ENCODE data around the gene PIF1.
A peak's percentile ranks its signal among the peaks of the same experiment; 100 is the strongest.
"Not testable (repeated sequence)": the region's sequence is repeated elsewhere in the genome, so short reads cannot be mapped to it uniquely, and the experiment has no call there.

Gene PIF1

GRCh38 chr15:64847876-64848716 is 22.6 kb upstream of the PIF1 start:
- DNase-seq (ENCODE audit: low read depth in 2 of 3, low spot score in 2 of 3) = no peak

- DNase-seq (ENCODE audit: low read depth in 2 of 3, low spot score in 2 of 3) = no peak
Observed at GRCh38 chr15:64847448-64847847, 22.0 kb upstream of the PIF1 start.

GRCh38 chr15:64847016-64847415 is 21.6 kb upstream of the PIF1 start:
- no peak for DNase-seq (ENCODE audit: low read depth in 2 of 3, low spot score in 2 of 3)

GRCh38 chr15:64845831-64846595 is 20.6 kb upstream of the PIF1 start:
- DNase-seq (ENCODE audit: low read depth in 2 of 3, low spot score in 2 of 3) = no peak

GRCh38 chr15:64845183-64845611 is 19.8 kb upstream of the PIF1 start:
- DNase-seq (ENCODE audit: low read depth in 2 of 3, low spot score in 2 of 3) = no peak

GRCh38 chr15:64844576-64845145 is 19.2 kb upstream of the PIF1 start:
- DNase-seq (ENCODE audit: low read depth in 2 of 3, low spot score in 2 of 3) = no peak

- DNase-seq (ENCODE audit: low read depth in 2 of 3, low spot score in 2 of 3) = no peak
Observed at GRCh38 chr15:64843991-64844390, 18.5 kb upstream of the PIF1 start.

- no peak for DNase-seq (ENCODE audit: low read depth in 2 of 3, low spot score in 2 of 3)
Observed at GRCh38 chr15:64842986-64843561, 17.6 kb upstream of the PIF1 start.

GRCh38 chr15:64842096-64842939 is 16.9 kb upstream of the PIF1 start:
- no peak for DNase-seq (ENCODE audit: low read depth in 2 of 3, low spot score in 2 of 3)

- peak; percentile 61 to 78 (median 69) for DNase-seq (ENCODE audit: low read depth in 2 of 3, low spot score in 2 of 3)
Observed at GRCh38 chr15:64841344-64842095, 16.1 kb upstream of the PIF1 start, which contains the start of gene PLEKHO2. PLEKHO2 (plus strand) TSS chr15:64841915; CDS start chr15:64842017, 102 bp downstream.

GRCh38 chr15:64841060-64841343 is 15.6 kb upstream of the PIF1 start:
- DNase-seq (ENCODE audit: low read depth in 2 of 3, low spot score in 2 of 3) = no peak

- DNase-seq (ENCODE audit: low read depth in 2 of 3, low spot score in 2 of 3) = no peak
Observed at GRCh38 chr15:64837502-64837901, 12.1 kb upstream of the PIF1 start.

- DNase-seq (ENCODE audit: low read depth in 2 of 3, low spot score in 2 of 3) = no peak
Observed at GRCh38 chr15:64836023-64836536, 10.6 kb upstream of the PIF1 start.

GRCh38 chr15:64833690-64834089 is 8.2 kb upstream of the PIF1 start:
- no peak for DNase-seq (ENCODE audit: low read depth in 2 of 3, low spot score in 2 of 3)

GRCh38 chr15:64828985-64829384 is 3.5 kb upstream of the PIF1 start:
- DNase-seq (ENCODE audit: low read depth in 2 of 3, low spot score in 2 of 3) = no peak

- no peak for DNase-seq (ENCODE audit: low read depth in 2 of 3, low spot score in 2 of 3)
Observed at GRCh38 chr15:64824929-64825430, 467 bp downstream of the PIF1 start.

- DNase-seq (ENCODE audit: low read depth in 2 of 3, low spot score in 2 of 3) = no peak
Observed at GRCh38 chr15:64816452-64816851, 9.0 kb downstream of the PIF1 start.

- not testable (repeated sequence) for DNase-seq (ENCODE audit: low read depth in 2 of 3, low spot score in 2 of 3)
Observed at GRCh38 chr15:64814965-64815364, 10.5 kb downstream of the PIF1 start.

GRCh38 chr15:64814283-64814682 is 11.2 kb downstream of the PIF1 start:
- not testable (repeated sequence) for DNase-seq (ENCODE audit: low read depth in 2 of 3, low spot score in 2 of 3)

- DNase-seq (ENCODE audit: low read depth in 2 of 3, low spot score in 2 of 3) = no peak
Observed at GRCh38 chr15:64813075-64813474, 12.4 kb downstream of the PIF1 start.

All from activated CD8-positive, alpha-beta memory T cell treated with anti-CD3 and anti-CD28 coated beads for 48 hours (primary cell).